Measurements from ENCODE around the gene SLC25A21.
"Not testable (repeated sequence)": the region's sequence is repeated elsewhere in the genome, so short reads cannot be mapped to it uniquely, and the experiment has no call there.

SLC25A21 gene

DNA sequence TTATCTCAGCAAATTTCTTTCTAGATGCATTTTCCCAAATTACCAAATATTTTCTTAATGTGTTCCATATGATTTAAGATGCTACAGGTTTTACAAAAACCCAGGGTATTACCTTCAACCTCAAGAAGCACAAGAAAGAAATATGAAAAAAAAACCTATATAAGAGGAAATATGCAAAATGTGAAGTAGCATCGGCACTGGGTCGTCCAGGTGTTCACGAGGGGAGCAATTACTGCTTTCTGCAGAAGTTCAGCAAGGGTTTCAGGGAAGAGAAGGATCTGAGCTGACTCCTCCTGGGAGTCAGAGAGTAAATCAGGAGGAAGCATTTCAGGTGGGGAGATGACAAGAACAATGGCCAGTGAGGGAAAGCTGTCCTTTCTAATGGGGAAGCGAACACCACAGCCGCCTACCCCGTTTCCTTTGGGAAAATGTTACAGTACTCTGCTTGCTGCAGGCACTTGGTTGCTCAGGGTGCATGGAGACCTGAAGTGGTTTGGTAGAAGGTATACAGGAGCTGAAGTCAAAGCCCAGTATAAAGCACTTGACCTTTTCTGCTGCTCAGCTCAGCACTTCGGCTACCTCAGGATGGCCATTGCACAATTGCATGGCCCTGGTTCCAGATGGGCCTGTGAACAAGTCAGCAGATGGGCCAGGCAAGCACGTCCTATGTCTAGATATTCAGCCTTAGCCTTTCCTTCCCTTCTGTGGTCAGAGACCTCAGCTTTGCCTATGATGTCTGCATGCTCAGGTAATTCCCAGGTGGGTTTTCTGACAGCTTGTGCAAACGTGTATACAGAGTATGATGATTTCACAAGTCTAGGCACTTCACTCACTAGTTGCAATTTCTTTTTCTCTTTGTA is 355.1 kb downstream of the SLC25A21 start:
- FAIRE-seq, result no peak

DNA sequence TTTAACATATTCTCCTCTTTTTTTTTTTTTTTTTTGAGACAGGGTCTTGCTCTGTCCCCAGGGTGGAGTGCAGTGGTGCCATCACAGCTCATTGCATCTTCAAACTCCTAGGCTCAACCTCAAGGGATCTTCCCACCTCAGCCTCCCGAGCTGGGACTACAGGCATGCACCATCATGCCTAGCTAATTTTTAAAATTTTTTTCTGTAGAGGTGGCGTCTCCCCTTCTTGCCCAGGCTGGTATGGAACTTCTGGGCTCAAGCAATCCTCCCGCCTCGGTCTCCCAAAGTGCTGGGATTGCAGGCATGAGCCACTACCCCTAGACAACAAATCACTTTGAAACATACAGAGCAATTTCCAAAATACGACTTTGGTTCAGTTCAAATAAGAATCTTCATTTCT is 355.9 kb downstream of the SLC25A21 start:
- no peak for FAIRE-seq

DNA sequence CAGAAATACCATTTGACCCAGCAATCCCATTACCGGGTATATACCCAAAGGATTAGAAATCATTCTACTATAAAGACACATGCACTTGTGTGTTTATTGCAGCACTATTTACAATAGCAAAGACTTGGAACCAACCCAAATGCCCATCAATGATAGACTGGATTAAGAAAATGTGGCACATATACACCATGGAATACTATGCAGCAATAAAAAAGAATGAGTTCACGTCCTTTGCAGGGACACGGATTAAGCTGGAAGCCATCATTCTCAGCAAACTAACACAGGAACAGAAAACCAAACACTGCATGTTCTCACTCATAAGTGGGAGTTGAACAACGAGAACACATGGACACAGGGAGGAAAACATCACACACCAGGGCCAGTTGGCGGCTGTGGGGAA is 357.6 kb downstream of the SLC25A21 start:
- not testable (repeated sequence) for FAIRE-seq

DNA sequence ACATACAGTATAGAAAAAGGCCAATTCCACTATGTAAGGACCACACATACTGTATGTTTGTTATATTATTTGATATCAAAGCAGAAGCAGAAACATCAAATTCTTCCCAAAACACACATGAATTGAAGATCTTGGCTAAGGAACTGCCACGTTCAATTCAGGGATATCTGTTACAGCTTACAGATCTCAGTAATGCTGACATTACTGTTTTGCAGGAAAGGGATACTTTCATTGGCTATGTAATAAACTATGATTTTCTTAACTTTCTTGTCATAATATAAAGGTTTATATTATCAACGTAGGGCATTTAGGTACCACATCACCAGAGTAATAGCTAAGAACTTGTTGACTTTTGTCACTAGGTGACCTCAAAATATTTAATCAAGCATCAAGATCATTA is 362.2 kb downstream of the SLC25A21 start:
- no peak for FAIRE-seq

DNA sequence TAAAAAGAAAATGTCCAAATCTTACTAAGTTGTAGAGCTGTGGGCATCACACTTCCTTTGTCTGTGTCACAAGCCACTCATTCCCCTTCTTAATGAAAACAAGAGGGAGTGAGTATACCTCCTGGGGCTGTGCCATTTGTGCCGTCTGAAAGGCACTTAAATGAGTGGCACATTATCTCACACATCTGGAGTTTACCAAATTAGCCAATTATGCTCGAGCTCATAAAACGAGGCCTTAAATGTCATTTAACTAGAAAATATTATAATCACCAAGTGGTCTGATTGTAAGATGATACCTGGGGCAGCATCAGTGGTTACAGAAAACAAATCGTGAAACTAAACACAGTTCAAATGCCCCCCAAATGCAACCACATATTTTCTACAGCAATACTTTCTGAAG is 364.7 kb downstream of the SLC25A21 start:
- FAIRE-seq, result no peak

DNA sequence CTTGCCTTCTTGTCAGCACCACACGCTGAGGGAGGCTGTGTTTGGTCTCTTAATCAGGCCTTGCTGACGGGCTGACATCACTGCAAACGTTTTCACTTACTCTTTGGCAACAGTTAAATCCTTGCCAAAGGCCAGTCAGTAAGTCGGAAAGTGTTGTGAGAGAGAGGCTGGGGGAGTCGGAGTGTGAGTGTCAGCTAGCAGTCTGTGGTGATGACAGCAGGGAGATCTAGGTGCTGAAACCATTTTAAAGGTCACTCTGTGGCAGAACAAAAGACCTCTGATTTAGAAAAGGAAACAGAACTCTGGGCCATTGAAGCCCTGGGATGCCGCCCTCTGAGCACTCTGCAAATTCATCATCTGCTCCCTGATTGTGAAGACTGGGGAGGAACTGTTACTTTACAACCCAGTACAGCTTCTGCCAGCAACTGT is 367.3 kb downstream of the SLC25A21 start:
- FAIRE-seq, result no peak

DNA sequence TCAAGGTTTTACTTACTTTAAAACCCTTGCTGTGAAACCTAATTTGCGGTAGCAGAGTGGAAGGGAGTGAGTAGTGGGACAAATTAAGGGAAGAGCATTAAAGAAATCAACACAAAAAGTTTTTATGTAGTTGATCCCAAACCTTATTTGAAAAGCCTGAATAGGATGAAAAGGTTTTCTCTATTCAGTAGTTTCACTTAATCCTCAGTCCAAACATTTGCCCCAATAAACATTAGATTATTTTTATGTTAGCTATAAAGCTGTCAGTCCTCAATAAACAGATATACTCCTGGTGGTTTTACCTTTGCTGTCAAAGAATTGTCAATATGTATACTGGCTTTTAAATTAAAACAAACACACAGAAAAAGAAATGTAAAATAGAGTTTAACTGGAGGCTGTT is 374.8 kb downstream of the SLC25A21 start:
- no peak for FAIRE-seq

DNA sequence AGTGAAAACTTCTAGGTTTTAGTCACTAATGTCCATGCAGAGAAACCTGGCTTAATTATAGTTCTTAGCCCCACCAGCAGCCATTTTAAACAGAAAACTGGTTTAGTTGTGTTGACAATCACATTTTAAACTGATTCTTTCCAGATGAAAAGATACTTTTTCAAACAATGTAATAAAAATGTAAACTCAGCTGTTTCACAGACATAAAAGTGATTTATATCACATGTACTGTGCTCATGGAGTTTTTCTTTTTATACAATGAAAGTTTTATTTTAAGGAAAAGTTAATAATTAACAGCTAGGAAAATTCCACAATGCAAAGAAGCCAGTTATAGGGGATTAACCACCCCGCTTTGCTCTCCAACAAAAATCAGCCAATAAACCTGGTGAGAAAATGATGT is 381.0 kb downstream of the SLC25A21 start:
- FAIRE-seq, result no peak

DNA sequence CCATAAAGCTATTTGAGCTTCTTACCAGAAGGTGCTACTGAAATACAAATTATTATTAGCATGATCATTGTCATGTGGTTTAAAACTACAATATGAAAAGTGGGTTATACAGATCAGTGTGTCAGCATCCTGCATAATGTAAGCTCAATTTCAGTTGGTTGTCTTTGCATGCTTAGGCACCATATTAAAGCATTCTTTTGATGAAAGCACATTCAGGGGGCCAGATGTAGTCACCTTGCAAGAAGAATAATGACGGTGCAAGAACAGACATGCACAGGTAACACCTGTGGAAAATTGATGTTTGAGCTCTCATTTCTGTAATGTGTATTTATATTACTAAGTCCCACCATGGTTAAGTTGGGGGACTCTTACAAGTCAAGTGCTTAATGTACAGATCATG is 386.9 kb downstream of the SLC25A21 start:
- FAIRE-seq, result no peak

DNA sequence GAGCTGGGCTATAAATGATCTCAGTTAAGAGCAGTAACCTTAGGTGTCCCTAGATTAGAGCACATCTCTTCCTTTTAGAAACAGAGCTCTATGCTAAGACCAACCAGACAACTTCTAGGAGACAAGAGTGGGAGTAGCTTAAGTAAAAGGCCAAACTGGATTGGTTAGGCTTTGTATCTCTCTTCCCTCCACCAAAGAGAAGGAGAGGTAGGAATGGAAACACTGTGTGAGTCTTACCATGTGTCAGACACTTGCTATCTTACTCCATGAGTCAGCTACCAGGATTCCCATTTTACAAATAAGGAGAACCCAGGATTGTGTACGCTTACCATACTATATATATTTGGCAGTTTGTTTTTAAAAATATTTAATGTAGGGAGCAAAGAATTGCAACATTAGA is 387.9 kb downstream of the SLC25A21 start:
- no peak for FAIRE-seq

DNA sequence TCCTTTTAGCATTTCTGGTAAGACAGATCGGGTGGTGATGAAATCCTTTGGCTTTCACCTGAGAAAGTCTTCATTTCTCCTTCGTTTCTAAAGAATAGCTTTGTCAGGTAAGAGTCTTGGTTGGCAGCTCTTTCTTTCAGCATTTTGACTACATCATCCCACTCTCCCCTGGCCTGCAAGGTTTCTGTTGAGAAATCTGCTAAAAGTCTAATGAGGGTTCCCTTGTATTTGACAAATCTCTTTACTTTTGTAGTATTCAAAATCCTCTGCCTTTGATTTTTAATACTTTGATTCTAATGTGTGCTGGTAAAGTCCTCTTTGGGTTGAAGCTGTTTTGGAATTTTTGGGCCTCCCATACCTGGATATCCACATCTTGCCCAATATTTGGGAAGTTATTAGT is 390.5 kb downstream of the SLC25A21 start:
- no peak for FAIRE-seq

DNA sequence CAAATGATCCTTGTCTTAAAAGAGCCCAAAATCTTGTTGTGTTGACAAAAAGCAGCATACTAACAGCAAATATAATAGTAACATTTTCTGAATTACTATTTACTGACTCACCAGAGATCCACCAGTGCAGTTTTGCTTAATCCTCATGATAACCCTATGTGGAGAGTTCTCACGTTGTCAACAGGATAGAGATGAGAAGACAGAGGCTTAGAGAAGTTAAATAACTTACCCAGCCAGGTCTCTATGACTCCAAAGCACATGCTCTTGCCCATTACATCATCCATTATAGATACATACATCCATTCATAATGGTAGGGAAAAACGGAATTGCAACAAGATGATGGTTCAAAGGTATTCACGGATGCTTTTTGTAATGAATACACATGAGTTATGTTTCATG is 398.8 kb downstream of the SLC25A21 start:
- no peak for FAIRE-seq

DNA sequence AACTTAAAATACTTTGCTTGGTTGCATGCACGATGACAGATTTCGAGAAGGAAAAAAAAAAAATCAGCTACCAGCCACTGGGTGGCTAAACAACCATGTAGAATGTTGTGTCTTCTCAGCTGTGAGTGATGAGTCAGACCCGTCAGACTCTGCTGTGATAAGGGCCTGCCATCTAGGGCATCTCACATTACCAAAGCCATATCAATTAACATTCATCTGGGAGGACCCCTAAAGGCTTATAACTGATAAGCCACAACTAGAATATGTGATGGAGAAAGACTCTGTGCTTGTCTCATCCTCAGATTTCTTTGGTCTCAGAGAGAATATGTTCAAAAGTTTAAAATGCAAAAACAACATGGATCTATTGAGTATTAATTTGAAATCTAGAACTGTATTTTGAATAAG is 399.3 kb downstream of the SLC25A21 start:
- no peak for FAIRE-seq

DNA sequence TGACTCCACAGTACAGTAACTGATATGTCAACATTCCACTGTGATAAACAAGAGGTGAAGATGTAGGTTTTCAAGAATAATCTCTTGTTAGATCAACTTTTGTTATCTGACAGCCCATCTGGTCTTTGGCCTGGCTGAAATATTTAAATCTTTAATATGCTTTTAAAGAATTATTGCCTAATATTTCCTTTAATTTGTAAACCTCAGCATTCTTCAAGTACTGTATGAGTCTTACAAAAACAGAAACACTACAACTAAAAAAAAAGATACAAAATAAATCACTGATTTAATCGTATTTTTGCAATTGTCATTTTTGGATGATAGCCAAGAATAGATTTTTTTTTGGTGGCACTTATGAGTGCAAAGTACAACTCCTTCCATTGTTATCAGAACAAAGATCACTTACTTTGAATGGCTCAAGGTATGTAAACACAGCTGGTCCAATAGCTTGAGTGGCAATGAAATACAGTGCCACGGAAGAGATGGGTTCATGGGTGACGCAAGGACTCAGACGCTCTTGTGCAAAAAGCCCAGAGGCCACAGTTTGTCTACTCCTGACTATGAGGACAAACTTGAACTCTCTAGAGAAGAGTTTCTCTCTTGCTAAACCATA is 401.3 kb downstream of the SLC25A21 start:
- FAIRE-seq, result no peak

DNA sequence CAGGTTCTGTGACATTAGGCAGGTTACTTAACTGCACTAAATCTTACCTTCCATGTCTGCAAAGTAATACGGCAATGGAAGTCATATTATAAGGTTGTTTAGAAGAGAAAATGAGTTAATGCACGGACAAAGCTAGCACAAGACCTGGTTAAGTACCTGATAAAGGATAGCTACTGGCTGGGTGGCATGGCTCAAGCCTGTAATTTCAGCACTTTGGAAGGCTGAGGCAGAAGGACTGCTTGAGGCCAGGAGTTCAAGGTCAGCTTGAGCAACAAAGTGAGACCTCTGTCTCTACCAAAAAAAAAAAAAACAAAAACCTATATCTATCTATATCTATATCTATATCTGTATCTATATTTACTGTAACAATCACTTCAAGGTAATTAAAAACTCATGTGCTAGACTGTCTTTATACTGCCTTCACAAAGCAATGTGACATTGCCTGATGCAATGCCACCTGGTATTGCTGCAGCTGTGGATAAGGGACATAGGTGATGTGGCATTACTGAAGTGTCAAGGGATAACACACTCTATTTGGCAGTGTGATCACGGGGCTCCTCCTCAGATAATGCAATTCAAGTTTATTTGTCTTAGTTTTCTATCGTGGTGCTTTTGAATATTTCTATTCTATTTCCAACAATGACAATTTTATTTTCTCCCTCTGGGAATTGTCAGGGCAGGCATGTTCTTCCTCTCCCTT is 403.6 kb downstream of the SLC25A21 start:
- FAIRE-seq, result no peak

DNA sequence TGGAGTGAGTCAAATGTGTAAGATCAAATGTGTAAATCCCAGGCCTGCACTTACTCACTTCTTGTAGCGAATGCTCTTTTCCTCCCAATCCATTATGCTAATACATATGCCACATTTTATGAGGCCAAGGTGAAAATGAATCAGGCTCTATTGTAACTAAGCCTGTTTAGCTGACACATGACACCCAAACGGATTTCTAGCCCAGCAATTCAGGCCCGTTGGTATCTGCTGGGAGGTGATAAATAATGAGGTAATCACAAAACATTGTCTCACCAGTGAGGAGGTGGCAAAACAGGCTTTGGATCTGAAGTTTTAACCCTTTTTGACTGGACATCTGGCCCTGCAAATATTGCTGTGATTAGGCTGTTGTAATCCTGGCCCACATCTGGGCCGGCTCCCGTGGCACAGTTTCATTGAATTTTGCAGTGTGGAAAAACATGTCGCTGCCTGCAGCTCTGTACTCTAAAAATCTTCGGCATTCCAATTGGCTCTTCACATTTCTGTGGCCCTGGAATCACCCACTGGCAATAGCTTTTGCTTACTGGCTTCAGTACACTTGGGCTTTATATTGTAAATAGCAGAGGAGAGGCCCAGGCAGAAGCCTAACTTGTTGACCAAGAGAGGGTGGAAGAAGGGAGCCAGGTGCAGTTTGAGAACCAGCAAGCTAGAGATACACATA is 404.7 kb downstream of the SLC25A21 start:
- FAIRE-seq, result no peak

DNA sequence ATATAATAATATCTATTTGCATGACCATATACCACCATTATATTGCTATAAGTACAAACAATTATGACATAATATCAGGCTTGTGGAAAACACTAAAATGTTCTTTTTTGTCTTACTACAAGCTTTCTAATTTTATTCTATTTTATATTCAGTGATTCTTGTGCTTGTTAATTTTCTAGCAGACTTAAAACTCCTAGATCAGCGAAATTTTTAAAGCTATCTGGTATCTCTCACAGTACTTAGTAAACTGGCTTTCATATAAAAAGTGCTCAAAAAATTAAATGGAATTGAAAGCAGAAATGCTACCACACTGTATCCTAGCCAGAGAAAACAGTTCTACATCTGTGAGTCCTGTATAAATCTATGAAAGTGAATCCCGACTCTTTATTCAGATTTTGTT is 405.4 kb downstream of the SLC25A21 start:
- FAIRE-seq, result no peak

DNA sequence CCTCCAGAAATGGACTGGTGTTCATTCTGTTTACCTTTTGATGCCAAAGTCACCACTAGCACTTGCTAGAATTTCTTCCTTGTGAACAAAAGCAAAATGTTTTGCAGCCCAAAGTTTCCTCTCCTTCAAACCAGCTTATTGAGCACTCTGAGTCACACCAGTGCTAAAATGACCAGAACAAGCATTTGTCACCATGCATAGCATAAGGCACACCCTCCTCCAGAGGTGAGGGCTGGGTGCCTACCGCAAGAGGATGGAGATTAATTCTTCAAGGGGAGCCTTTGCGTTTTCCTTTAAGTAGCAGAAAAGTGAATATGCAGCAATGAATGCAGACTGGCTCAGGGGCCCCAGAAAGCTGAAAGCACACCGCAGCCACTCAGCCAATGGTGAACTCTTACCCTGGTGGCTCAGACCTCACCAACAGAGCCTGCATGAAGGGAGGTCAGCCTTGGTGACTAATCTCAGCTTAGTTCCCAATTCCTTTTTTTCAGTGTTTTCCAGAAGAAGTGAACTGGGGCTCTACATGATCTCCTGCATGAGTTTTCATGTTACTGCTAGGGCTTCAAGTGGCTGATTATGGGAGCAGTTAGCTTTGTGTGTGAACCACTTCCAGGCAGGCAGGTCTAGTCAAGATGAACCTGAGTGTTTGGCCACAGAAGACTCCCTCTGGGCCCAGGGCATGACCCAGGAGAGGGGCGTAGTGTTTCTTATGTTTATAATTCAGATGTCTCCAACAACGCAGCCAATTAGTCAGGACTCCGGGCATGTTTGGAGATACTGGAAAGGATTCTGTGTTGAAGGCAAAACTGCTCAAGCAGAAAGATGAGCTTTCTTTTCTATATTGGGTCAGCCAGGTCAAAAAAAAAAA is 414.4 kb downstream of the SLC25A21 start:
- no peak for FAIRE-seq

DNA sequence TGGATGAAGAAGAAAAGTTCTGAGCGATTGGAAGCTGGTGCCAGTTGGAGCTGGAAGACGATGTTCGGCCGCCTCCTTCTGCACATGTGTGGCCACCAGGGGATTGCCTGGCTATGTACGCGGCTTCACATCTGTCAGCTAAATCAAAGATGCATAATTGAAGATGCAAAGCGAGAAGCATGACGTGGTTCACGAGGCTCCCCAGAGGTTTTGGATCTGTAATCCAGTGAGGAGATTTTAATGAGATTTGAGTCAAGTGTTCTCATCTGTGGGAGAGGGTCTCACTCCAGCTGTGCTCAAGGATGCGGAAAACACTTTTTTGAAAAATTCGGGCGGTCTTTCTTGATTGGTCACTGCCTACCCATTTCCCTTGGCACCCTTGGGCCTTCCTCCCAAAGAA is 416.2 kb downstream of the SLC25A21 start:
- FAIRE-seq, result no peak

DNA sequence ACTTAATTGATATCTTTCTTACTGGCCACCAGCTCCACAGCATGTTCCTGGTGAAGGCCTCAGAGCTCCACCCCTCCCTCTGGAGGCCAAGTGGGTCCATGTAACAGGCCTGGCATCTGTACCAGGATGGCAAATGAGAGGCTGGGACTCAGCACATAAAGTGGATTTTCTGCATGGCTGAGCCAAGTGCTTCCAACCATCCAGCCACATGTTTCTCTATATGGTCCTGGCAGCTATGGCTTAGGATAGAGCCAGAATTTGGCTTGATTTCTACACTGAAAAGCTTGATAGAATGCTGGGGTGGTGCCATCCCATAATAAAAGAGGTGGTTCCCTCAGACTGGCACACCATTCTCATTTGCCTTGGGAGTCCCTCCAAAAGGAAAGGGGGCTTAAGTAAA is 416.6 kb downstream of the SLC25A21 start:
- no peak for FAIRE-seq

DNA sequence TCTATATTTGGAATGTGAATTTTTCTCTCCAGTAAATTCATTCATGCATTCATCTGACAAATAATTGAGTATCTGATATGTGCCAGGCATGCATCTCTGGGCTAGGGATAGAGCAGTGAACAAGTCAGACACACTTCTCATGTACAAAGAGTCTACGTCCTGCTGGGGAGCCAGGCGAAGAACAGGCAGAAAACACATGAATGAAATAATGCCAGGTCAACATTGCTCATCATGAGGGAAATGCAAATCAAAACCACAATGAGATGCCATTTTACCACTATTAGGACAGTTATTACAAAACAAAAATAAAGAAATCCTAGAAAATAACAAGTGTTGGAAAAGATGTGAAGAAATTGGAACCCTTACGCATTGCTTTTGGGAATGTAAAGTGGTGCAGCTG is 420.5 kb downstream of the SLC25A21 start:
- FAIRE-seq, result no peak

DNA sequence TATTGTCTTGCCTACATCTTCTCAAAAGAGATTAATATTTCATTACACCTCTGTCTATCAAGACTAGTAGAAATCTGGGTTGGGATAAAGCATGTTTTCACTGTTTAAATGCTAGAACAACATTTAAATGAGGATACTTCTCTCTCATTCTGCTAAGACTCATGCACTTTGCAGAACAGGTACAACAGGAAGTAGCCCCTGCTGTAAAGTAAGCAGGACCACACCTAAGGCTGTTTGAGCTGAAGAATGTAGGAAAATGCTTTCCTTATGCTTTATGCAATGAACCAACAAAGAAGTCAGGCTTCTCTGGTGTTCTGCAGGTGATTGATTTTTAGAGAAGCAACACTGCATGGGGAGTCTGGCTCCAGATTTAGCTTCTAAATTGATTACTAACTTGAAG is 421.3 kb downstream of the SLC25A21 start:
- FAIRE-seq, result no peak
